GM12864 (cell line): ENCODE results near the gene ULBP2.
"Not testable (repeated sequence)": the region's sequence is repeated elsewhere in the genome, so short reads cannot be mapped to it uniquely, and the experiment has no call there.

Experiments
- DNase-seq: peaks from one replicate; pipeline ENCODE4 v3.0.0-alpha.2; 2011; ENCODE audit warnings: low read depth
- H3K4me3 ChIP-seq: 2 replicates; pipeline ENCODE4 v1.5.1; 2011; ENCODE audit warnings: mild to moderate bottlenecking, low read depth, low read length, control low read depth
- CTCF ChIP-seq: IDR thresholded peaks from 2 replicates; pipeline ENCODE4 v1.5.1; 2011; ENCODE audit warnings: low read depth, mild to moderate bottlenecking, moderate library complexity, low read length, control low read depth, inconsistent platforms; ENCODE audit errors: missing control alignments

The ULBP2 gene

DNA sequence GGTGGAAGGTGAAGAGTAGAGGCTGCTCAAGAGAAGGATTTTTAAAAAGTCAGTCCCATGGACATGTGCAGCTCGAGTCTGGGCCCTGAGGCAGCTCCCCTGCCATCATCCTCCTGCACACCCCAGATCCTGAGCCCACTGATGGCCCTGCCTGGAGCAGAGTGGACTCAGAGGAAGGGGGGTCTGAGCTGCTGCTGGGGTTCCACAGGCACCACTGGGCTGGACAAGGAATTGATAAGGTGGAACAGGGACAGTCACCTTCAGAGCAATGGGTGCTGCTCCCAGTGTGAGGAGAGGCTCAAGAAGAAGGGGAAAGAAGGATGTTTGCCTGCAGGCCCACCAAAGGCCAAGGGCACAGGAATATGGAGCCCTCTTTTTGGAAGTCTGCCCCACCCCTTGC lies 6.2 kb downstream of the ULBP2 start:
- TF ChIP-seq CTCF, result no peak
- DNase-seq, result no peak
- H3K4me3 ChIP-seq, result no peak overlapping the region

DNA sequence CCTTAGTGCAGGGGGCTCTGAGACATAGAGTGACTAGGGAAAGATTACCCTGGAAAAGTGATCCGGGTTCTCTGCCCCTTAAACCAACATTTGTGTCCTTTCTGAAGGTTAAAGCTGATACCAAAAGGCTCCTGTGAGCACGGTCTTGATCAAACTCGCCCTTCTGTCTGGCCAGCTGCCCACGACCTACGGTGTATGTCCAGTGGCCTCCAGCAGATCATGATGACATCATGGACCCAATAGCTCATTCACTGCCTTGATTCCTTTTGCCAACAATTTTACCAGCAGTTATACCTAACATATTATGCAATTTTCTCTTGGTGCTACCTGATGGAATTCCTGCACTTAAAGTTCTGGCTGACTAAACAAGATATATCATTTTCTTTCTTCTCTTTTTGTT lies 6.8 kb downstream of the ULBP2 start:
- no peak for DNase-seq
- no peak for TF ChIP-seq CTCF
- no peak overlapping the region for H3K4me3 ChIP-seq

GRCh38 chr6:149950423-149950822 lies 8.6 kb downstream of the ULBP2 start:
- H3K4me3 ChIP-seq, result no peak overlapping the region
- no peak for DNase-seq
- TF ChIP-seq CTCF, result no peak

- no peak overlapping the region for H3K4me3 ChIP-seq
- no peak for TF ChIP-seq CTCF
- DNase-seq, result no peak
Measured at GRCh38 chr6:149951096-149951495, 9.3 kb downstream of the ULBP2 start.

GRCh38 chr6:149951626-149952025 lies 9.8 kb downstream of the ULBP2 start:
- no peak overlapping the region for H3K4me3 ChIP-seq
- no peak for DNase-seq
- TF ChIP-seq CTCF, result no peak

GRCh38 chr6:149953390-149953789 lies 11.6 kb downstream of the ULBP2 start:
- H3K4me3 ChIP-seq, DNase-seq: not testable (repeated sequence)

DNA sequence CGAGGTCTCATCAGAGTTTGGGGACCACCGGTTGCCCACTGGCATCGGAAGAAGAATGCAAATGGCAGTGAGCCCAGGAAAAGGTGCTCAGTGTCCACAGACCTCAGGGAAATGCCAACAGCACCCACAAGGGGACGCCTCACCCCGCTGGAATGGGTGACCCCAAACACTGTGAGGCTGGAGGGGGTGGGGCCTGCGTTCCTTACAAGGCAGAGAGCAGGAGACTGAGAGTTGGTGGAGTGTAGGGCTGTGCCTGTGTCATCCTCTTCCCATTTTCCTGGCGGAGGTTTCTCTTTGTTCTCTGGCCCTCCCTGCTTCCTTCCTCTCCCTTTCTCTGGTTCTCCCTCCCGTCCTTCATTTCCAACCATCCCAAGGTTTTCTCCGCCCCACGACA lies 12.1 kb downstream of the ULBP2 start:
- H3K4me3 ChIP-seq, DNase-seq: not testable (repeated sequence)

DNA sequence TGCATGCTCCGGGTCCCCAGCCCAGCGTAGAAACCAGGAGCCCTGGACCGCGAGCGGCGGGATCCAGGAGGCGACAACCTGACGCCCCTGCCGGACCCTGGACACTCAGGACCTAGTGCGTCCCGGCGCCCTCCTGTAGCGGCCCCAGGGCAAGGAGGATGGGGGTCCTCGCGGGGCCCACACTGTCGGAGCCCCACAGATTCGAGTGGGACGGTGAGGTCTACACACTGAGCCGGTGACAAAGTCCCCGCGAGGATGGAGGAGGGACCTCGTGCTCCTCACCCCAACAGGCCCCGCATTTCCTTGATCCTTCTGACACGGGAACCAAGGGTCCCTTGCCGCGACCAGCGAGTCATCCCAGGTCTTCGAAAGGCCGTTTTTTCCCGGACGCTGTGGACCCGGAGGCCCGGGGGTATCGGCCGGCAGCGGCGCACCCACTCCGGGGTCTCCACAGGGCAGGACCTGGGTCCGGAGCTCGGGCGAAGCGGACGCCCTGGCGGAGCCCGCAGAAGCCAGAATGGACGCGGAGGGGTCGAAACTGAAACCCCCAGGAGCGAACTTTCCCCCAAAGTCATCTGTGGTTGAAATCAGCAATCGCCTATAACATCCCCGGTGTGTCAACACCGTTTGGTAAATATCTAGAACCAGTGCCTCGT lies 12.6 kb downstream of the ULBP2 start:
- not testable (repeated sequence) for DNase-seq, H3K4me3 ChIP-seq

GRCh38 chr6:149954984-149955653 lies 13.3 kb downstream of the ULBP2 start:
- not testable (repeated sequence) for H3K4me3 ChIP-seq, DNase-seq

GRCh38 chr6:149955654-149956317 lies 14.0 kb downstream of the ULBP2 start:
- not testable (repeated sequence) for H3K4me3 ChIP-seq, DNase-seq

DNA sequence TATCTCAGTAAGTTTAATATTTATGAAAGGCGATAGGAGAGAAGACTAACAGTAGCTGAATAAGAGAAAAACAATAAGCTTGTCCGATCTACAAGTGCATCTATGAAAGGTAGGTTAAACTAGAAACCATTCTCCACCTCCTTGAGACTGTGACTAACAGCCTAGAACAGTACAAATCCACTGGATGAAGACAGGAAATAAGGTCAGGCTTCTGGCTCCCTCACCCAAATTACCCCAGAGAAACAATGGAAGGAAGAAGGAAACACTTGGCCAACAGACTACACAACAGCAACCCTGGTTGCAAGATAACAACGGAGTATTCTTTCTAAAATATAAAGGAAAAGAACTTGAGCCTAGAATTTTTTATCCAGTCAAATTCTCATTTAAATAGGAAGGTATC lies 16.3 kb downstream of the ULBP2 start:
- DNase-seq, result not testable (repeated sequence)

DNA sequence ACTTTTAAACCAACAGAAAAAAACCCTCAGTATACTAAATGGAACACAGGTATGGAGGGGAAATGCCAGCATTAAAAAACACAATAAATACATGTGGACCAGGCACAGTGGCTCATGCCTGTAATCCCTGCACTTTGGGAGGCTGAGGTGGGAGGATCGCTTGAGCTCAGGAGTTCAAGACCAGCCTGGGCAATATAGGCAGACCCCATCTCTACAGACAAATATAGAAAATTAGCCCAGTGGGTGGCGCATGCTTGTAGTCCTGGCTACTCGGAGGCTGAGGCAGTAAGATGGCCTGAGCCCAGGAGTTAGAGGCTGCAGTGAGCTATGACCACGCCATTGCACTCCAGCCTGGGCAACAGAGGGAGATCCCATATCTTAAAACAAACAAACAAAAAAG lies 18.0 kb downstream of the ULBP2 start:
- DNase-seq, H3K4me3 ChIP-seq: not testable (repeated sequence)

More for the DNA sequence above, 16.3 kb downstream of the ULBP2 start:
- not testable (repeated sequence) for H3K4me3 ChIP-seq
